Stimulated activated CD8-positive, alpha-beta memory T cell treated with anti-CD3 and anti-CD28 coated beads, Interleukin-2, amount 100 ng/mL, for 1 hour (primary cell): ENCODE data around the gene DDX1.

Experiments used
- DNase-seq, 2 donors: peaks; one replicate each; pipeline ENCODE4 v3.0.0-alpha.2; 2020; ENCODE audit warnings: low read depth in 2 of 2

The DDX1 gene

DNA sequence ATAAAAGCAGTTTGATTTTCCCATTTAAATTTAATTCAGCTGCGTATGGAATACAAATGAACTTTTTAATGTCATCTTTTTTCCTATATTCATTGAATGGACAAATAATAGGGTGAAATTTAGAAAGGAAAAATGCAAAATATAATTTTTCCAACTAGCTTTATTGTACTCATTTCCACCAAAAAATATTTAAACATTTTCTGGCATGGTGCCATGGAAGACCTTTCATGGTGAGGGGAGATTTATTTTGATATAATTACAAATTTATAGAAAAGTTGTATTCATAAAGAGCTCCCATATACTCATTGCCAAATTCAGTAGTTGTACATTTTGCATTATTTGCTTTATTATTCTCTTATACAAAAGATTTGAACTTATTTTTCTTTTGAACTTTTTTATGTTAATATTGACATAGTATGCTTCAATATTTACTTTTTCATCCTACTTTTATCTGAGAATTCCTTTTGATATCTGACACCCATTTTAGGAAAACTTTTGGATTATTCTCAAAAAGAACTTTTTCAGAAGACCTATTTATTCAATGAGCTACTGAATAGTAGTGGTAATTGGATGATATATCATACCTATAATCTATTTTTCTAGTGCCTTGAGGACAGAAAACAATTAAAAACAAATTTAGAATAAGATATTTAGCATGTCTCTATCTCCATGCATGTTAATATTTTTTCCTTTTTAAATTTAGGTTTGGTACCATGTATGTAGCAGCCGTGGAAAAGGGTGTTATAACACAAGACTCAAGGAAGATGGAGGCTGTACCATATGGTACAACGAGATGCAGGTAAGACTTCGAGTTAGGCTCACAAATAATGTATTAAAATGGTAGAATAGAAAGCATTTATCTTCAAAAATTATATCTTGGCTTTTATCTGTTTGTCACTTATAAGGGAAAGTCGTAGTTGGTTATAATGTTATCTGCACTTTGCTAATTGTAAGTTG, 37.5 kb downstream of the DDX1 start:
- no peak for DNase-seq

- no peak for DNase-seq
These were observed 38.7 kb downstream of the DDX1 start for GRCh38 chr2:15630121-15630977.

GRCh38 chr2:15630978-15631719, 39.5 kb downstream of the DDX1 start:
- no peak for DNase-seq

GRCh38 chr2:15631883-15632282, 40.2 kb downstream of the DDX1 start:
- DNase-seq, result no peak

GRCh38 chr2:15633043-15633970, 41.6 kb downstream of the DDX1 start:
- DNase-seq, result no peak

DNA sequence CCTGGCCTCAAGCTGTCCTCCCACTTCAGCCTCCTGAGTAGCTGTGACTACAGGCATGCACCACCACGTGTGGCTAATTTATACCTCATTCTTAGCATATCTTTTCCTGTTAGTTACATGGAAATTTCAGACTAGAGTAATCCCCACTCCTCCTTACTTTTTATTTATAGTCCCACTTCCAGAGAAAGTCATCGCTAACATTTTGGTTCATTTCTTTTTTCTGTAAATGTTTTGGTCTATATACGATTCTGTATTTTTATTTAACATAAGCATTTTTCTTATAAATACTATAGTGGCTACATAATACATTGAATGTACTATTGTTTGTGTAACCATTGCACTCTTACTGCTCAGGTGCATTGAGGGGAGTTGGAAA, 42.3 kb downstream of the DDX1 start:
- no peak for DNase-seq

- DNase-seq, result no peak
These were observed 43.3 kb downstream of the DDX1 start for GRCh38 chr2:15634846-15635490.

DNA sequence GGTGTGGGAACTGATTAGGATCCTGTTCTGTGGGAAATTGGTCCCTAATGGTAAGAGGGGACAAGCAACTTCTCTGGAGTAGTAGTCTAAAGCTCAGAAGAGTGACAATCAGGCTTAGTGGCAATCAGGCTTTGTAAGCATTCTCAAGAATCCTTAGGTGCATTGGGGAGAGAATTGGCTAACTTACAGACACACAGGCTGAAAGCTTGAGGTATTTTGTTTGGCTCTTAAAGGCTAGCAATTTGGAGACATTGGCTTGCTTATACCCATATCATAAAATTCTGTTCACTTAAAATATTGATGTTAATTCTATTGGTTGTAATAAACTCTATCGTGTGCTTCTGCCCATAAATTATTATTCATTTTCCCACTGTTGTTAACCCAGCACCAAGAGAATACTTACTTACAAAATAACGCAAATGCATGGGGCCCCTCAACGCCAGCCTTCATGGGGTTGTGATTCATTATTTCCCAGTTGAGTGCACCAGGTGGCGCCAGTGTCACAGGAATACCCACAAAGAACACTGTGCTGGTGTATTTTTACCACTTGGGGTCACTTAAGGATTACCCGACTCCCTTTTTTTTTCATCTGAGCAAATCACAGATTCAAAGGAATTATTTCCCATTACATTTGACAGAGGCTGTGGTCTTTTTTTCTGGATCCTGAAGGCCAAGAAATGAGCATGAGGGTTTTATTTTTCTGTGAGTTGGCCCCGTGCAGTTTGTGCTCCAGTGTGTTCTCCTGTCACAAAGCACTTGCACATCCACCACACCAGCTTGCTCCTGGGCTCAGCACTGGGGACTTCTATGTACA, 45.5 kb downstream of the DDX1 start:
- peak; percentile 25 to 43 for DNase-seq

DNA sequence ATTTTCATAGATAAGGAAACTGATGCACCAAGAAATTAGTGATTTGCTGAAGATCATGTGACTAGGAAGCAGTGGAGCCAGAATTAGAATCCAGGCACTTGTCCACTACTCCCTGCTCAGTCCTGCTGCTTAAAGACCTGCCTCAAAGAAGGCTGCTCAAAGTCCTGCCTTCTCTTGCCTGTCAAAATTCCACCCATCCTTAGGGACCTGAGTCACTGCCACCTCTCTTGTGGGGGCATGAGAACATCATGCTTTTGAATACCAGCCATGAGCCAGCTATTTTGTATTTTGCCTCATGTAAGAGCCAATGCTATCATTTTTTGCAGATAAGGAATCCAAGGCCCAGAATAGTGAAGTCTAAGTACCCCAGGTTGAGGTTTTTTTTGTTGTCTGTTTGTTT, 47.1 kb downstream of the DDX1 start:
- no peak for DNase-seq

GRCh38 chr2:15639323-15640251, 47.9 kb downstream of the DDX1 start:
- no peak for DNase-seq

DNA sequence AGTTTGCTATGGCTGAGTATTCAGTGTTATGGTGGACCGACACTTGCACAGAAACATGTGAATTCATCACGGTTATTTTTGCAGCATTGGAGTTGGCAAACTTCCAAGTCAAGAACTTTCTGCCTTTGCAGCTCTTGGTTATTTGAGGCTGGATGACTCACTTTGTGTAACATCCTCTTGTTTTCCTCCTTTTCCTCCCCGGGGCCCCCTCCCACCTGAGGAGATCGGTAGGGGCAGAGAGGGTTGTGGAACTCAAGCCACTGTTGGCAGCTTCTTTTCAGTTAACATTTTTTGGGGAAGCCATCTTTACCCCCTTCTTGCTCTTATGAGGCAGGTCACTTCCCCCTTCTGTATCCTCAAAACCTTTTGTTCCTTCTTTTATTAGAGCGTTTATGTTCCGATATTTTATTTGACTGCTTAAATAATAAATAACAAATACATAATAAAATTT, 48.6 kb downstream of the DDX1 start:
- DNase-seq, result no peak

DNA sequence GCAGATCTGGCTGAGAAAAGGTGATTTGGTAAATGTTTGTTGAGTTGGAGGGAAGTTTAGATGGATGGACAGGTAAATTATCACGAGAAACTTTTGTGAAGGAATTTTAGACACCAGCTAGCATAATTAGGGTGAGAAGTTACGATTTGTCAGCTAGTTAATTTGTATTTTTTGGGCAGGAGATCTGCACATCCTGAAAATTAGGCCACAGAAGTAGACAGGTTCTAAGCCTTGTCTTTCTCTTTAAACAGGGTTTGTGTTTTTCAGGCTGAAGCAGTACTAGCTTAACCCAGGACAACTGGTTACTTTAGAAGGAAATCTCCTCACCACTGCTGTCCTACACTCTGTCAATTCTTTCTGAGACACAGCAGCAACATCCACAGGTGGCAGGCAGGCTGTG, 49.1 kb downstream of the DDX1 start:
- DNase-seq, result no peak

- DNase-seq, result no peak
These were observed 49.9 kb downstream of the DDX1 start for GRCh38 chr2:15641530-15641982.

GRCh38 chr2:15642011-15642814, 50.5 kb downstream of the DDX1 start:
- DNase-seq, result no peak

DNA sequence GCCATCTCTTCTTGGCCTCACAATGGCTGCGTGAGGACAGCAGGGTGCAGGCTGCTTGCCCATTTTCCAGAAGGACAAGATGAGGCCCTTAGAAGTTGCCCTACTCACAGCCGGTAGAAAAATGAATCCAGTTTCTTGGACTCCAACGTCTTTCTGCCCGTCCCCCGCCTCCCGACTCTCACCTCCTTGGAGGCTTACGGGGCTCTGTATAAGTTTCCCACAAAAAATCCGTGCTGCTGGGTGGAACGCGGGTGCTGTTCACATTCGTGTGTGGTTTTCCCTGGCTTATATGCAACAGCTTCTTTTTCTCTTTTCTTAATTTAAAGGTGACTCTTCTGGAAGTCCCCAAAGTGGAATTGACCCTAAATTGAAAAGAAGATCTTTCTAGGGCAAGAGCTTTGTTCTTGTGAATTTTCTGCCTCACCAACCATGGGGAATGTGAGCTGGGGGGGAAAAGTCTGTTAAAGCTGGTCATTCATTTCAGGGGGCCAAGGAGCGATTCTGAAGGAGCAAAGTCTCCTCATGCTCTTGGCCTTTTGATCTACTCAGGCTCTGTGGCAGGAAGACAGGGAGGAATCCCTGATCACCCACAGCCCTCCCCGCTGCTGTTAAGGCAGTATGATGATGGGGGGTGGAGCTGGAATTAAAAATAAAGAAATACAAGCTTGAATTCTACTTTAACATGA, 51.3 kb downstream of the DDX1 start:
- no peak for DNase-seq

- DNase-seq, result no peak
These were observed 52.3 kb downstream of the DDX1 start for GRCh38 chr2:15643791-15644585.
